Measurements from ENCODE around the gene E2F4. TPM values are rescaled to one million over a fixed set of nuclear protein-coding genes. Genes with fewer than 3 reads are reported as not detected.
A peak's percentile ranks its signal among the peaks of the same experiment; 100 is the strongest.

E2F4 gene
- total and polyA plus RNA-seq, 2 of the 13 experiments (the other 11 are each of a cell fraction or from before 2014, with no cell fraction given), result 84.8 to 91.2 TPM

GRCh38 chr16:67183627-67184452, 8.1 kb upstream of the E2F4 start, which contains the start of gene MATCAP1 (continued):
- TF ChIP-seq, protein P1, sequence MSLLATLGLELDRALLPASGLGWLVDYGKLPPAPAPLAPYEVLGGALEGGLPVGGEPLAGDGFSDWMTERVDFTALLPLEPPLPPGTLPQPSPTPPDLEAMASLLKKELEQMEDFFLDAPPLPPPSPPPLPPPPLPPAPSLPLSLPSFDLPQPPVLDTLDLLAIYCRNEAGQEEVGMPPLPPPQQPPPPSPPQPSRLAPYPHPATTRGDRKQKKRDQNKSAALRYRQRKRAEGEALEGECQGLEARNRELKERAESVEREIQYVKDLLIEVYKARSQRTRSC (CRISPR knock-in tag; IDR thresholded peaks at IDR 0.05; ENCODE audit: low read depth), result peak; percentile 69; the same call in 1 of the 2 replicates
- peak; percentile 92 for TF ChIP-seq CCDC6 (CRISPR knock-in tag; IDR thresholded peaks at IDR 0.05)
- TF ChIP-seq RBFOX2 (IDR thresholded peaks at IDR 0.05; ENCODE audit: low read depth, low read length), result peak; percentile 89
- TF ChIP-seq, protein P2, sequence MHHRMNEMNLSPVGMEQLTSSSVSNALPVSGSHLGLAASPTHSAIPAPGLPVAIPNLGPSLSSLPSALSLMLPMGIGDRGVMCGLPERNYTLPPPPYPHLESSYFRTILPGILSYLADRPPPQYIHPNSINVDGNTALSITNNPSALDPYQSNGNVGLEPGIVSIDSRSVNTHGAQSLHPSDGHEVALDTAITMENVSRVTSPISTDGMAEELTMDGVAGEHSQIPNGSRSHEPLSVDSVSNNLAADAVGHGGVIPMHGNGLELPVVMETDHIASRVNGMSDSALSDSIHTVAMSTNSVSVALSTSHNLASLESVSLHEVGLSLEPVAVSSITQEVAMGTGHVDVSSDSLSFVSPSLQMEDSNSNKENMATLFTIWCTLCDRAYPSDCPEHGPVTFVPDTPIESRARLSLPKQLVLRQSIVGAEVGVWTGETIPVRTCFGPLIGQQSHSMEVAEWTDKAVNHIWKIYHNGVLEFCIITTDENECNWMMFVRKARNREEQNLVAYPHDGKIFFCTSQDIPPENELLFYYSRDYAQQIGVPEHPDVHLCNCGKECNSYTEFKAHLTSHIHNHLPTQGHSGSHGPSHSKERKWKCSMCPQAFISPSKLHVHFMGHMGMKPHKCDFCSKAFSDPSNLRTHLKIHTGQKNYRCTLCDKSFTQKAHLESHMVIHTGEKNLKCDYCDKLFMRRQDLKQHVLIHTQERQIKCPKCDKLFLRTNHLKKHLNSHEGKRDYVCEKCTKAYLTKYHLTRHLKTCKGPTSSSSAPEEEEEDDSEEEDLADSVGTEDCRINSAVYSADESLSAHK (CRISPR knock-in tag; IDR thresholded peaks at IDR 0.05; ENCODE audit: borderline replicate concordance), result 0 out of 2 replicates have a peak, but pooled peaks have one; percentile 48
- TF ChIP-seq ZSCAN9 (CRISPR knock-in tag; IDR thresholded peaks at IDR 0.05; ENCODE audit: borderline replicate concordance), result peak; percentile 76; the same call in 1 of the 2 replicates
- no peak for TF ChIP-seq ZNF841 (CRISPR knock-in tag; IDR thresholded peaks at IDR 0.05; ENCODE audit: borderline replicate concordance)
- 0 out of 2 replicates have a peak, but pooled peaks have one; percentile 60 for TF ChIP-seq ZNF441 (CRISPR knock-in tag; IDR thresholded peaks at IDR 0.05; ENCODE audit: borderline replicate concordance)
- TF ChIP-seq NCOR1 (IDR thresholded peaks at IDR 0.05; ENCODE audit: borderline replicate concordance, low read length), result peak; percentile 51; the same call in 1 of the 2 replicates
- TF ChIP-seq ZNF484 (CRISPR knock-in tag; IDR thresholded peaks at IDR 0.05; ENCODE audit: borderline replicate concordance, low read depth), result no peak
- peak; percentile 74 for TF ChIP-seq ZNF205 (CRISPR knock-in tag; IDR thresholded peaks at IDR 0.05)
- TF ChIP-seq, protein P3, sequence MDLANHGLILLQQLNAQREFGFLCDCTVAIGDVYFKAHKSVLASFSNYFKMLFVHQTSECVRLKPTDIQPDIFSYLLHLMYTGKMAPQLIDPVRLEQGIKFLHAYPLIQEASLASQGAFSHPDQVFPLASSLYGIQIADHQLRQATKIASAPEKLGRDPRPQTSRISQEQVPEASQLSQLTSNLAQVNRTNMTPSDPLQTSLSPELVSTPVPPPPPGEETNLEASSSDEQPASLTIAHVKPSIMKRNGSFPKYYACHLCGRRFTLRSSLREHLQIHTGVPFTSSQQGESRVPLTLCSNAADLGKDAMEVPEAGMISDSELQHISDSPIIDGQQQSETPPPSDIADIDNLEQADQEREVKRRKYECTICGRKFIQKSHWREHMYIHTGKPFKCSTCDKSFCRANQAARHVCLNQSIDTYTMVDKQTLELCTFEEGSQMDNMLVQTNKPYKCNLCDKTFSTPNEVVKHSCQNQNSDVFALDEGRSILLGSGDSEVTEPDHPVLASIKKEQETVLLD (CRISPR knock-in tag; IDR thresholded peaks at IDR 0.05; ENCODE audit: low read depth), result peak; percentile 97
- TF ChIP-seq HNF1A (IDR thresholded peaks at IDR 0.05; ENCODE audit: low read depth), result no peak
- TF ChIP-seq HNF1A (CRISPR knock-in tag; IDR thresholded peaks at IDR 0.05; ENCODE audit: borderline replicate concordance), result peak; percentile 68; the same call in 1 of the 2 replicates
- TF ChIP-seq CTCF (CRISPR knock-in tag; IDR thresholded peaks at IDR 0.05), result peak; percentile 45
- TF ChIP-seq ZFP37 (CRISPR knock-in tag; IDR thresholded peaks at IDR 0.05; ENCODE audit: borderline replicate concordance), result no peak
- TF ChIP-seq DR1 (CRISPR knock-in tag; IDR thresholded peaks at IDR 0.05), result 0 out of 2 replicates have a peak, but pooled peaks have one; percentile 36
- peak; percentile 93; the same call in 1 of the 2 replicates for TF ChIP-seq ZNF782 (CRISPR knock-in tag; IDR thresholded peaks at IDR 0.05; ENCODE audit: borderline replicate concordance)
